ENCODE data around the gene HSCB.
"Not testable (repeated sequence)": the region's sequence is repeated elsewhere in the genome, so short reads cannot be mapped to it uniquely, and the experiment has no call there.

The HSCB gene

DNA sequence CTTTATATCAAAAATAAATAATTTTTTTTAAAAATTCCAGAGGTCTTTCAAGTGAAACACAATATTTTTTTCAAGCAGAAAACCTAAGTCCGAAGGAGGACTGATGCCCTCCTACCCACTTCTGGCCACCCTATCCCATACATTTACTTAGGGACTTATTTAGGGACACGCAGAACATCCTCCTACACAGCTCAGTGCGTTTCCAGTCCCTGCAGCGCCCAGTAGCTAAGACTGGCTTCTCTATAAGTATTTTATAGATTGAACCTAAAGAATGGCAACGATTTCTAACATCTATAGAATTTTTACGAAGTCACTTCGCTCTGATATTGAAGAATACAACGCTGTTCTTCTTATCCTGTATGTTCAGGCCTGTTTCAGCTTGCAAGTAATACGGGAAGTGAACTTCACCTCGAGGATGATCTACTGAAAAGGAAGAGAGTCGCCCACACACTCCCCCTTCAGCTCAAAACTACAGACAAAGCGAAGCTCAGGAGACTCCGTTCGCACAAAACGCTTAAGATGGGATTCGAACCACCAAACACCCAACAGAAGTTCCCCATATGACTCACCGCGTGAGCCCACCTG, 547 bp upstream of the HSCB start:
- no peak for DNase-seq (ENCODE audit: low spot score)

DNA sequence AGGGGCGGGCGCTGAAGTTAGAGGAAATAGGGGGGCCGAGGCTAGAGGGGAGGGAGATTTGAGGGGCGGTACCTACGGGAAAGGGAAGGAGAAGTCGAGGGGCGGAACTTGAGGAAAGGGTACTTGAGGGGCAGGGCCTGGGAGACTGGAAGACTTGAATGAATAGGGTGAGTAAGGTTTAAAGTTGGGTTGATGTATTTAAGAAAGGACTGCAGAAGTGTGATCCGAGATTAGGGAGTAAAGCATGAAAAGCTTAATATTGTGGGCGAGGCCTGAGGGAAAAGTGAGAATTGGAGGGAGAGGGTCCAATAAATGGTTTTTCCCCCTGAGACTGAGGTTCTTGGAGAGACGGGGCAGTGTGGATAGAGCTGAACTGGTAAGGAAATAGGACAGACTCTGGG, 723 bp downstream of the HSCB start:
- DNase-seq (ENCODE audit: low spot score), result no peak

DNA sequence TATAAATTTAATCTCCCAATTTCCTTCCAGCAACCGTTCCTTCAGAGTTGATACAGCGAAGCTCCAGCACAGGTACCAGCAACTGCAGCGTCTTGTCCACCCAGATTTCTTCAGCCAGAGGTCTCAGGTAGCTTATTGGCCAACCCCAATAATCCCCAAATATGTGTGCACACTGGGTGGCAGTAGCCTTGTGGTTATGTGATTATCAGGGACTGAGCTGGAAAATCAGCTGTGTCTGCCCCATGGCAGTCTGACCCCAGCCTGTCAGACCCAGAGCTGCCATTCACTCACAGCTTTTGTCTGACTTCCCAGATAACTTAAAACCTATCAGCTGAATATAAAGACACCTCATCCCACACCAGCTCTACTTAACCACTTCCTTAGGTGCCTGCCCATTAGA, 2.0 kb downstream of the HSCB start:
- DNase-seq (ENCODE audit: low spot score), result no peak

DNA sequence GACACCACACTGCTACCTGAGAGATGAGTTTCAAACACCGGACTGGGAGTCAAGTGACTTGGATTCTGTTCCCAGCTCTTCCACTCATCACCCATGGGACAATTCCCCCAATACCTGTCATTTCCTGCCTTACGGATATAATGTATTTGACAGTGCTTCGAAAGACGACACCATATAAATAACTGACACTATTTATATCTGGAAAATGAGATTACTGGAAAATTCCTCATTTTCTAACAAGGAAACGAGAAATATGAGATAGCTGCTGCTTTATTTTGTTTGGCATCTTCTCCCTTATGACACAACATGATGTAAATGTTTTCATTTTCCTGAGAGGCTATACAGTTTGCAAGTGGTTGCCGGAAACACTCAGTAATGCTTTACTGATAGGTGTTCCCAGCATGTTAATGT, 8.6 kb downstream of the HSCB start:
- DNase-seq (ENCODE audit: low spot score), result no peak

DNA sequence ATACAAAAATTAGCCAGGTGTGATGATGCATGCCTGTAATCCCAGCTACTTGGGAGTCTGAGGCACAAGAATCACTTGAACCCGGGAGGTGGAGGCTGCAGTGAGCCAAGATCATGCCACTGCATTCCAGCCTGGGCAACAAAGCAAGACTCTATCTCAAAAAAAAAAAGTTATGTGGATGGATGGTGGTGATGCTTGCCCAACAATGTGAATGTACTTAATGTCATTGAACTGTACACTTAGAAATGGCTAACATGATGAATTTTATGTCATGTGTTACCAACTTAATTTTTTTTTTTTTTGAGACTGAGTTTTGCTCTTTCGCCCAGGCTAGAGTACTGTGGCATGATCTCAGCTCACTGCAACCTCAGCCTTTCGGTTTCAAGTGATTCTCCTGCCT, 12.7 kb downstream of the HSCB start:
- DNase-seq (ENCODE audit: low spot score), result not testable (repeated sequence)

DNA sequence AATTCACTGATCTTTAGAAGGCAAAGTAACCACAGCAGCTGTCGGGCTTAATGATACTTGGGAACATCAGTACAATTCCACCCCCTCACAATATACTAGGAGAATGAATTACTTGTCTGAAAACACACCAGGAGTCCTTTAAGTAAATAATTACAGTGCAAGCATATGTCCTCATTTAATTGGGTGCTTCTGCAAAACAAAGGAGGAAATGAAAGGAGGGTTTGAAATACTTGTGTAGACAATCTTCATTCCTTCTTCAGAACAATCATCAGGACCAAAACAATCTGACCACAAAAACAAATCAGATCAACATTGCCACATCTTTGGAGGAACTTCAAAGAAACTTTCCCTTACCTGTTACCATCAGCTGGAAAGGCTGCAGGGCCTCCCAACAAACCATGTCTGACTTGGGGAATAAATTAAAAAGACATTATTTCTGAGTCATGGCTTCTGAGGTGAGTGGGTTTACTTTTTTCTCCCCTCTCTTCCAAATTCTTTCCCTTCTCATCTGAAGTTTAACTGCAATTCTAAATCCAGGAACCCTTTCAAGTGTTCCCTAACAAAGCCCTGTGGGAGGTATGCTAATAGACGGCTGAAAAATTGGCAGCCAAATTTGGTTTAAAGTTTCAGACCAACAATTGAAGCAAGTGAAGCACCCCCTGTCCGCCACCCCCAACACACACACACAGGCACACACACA, 18.2 kb downstream of the HSCB start:
- DNase-seq (ENCODE audit: low spot score), result no peak

DNA sequence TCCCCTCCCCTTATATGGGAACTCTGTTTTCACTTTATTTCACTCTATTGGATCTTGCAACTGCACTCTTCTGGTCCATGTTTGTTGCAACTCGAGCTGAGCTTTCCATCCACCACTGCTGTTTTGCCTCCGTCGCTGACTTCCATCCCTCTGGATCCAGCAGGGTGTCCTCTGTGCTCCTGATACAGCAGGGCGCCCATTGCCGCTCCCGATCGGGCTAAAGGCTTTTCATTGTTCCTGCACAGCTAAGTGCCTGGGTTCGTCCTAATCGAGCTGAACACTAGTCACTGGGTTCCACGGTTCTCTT, 19.6 kb downstream of the HSCB start:
- no peak for DNase-seq (ENCODE audit: low spot score)

DNA sequence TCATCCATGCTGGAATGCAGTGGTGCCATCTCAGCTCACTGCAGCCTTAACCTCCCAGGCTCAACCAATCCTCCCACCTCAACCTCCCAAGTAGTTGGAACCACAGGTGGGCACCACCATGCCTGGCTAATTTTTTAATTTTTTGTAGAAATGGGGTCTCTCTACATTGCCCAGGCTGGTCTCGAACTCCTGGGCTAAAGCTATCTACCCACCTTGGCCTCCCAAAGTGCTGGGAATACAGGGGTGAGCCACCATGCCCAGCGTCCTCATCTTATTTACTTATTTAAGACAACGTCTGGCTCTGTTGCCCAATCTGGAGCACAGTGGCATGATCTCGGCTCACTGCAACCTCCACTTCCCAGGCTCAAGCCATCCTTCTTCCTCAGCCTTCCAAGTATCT, 20.2 kb downstream of the HSCB start:
- DNase-seq (ENCODE audit: low spot score), result not testable (repeated sequence)

DNA sequence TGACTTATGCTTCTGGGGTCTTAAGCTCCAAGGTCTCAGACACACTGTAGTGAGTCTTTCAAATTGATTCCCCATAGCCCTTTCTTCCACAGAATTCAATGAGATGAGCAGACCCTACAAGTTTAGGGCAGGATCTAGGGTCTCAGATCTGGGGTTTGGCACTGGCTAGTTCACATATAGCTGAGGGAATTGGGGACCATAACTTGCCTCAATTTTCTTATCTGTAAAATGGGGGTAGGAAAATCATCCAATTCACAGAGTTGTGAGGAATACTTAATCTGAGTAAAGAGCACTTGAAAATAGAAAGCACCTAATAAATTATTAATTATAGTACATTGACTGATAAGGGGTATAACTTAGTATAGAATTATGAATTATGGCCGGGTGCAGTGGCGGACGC, 24.8 kb downstream of the HSCB start:
- no peak for DNase-seq (ENCODE audit: low spot score)

DNA sequence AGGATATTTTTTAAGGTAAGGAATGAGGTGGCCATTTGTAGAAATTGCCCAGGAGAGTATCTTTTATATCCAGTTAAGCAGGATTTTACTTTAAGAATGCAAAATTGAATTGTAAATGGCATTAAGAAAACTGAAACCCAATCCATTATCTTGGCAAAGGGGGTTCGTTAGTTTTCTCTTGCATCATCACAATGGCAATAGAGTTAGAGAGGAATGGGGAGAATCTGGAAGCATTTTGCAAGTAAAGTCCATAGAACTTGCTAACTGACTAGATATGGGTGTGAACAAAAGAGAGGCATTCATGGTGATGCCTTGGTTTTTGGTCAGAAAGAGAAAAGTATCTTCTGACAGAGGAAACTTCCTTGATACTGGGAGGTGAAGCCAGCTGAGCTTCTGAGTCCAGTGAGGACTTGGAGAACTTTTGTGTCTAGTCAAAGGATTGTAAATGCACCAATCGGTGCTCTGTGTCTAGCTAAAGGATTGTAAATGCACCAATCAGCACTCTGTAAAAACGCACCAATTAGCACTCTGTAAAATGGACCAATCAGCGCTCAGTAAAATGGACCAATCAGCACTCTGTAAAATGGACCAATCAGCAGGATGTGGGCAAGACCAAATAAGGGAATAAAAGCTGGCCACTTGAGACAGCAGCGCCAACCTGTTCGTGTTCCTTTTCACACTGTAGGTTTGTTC, 27.0 kb downstream of the HSCB start:
- no peak for DNase-seq (ENCODE audit: low spot score)

DNA sequence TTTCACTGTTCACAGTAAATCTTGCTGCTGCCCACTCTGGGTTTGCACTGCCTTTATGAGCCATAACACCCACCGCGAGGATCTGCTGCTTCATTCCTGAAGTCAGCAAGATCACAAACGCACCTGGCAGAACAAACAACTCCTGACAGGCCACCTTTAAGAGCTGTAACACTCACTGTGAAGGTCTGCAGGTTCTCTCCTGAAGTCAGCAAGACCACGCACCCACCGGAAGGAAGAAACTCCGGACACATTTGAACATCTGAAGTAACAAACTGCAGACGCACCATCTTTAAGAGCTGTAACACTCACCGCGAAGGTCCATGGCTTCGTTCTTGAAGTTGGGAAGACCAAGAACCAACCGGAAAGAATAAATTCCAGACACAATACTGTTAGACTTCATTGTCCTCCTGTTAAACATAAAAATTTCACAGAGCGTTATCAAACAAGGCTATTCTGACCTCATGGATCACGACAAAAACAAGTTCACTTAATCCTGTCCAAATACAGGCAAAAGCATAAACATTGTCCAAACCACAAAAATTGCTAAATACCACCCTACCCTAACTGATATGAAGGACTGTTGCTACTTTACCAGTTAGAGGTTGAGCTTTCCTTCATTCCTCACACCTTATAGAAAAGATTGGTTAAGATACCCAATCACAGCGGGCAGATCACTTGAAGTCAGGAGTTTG, 27.7 kb downstream of the HSCB start:
- no peak for DNase-seq (ENCODE audit: low spot score)

DNA sequence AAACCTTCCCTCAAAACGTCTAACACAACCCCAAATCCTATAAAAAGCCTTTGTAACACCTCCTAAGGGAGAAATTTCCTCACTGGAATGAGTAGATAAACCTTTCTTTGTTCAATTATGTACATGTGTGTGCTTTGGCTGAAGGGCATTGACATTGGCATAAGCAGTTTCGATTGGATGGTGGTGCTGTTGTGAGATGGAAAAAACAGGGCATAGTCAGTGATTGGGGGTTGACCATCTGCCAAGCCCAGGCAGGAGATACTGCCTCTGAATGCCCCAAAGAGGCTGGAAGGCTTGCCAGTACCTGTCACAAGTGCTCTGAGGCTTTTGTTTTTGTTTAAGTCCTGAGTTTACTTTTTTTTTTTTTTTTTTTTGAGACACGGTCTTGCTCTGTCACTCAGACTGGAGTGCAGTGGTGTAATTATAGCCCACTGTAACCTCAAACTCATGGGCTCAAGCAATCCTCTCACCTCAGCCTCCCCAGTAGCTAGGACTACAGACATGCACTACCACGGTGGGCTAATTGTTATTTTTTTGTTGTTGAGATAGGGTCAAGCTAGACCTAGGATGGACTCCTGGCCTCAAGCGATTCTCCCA, 29.5 kb downstream of the HSCB start:
- no peak for DNase-seq (ENCODE audit: low spot score)

DNA sequence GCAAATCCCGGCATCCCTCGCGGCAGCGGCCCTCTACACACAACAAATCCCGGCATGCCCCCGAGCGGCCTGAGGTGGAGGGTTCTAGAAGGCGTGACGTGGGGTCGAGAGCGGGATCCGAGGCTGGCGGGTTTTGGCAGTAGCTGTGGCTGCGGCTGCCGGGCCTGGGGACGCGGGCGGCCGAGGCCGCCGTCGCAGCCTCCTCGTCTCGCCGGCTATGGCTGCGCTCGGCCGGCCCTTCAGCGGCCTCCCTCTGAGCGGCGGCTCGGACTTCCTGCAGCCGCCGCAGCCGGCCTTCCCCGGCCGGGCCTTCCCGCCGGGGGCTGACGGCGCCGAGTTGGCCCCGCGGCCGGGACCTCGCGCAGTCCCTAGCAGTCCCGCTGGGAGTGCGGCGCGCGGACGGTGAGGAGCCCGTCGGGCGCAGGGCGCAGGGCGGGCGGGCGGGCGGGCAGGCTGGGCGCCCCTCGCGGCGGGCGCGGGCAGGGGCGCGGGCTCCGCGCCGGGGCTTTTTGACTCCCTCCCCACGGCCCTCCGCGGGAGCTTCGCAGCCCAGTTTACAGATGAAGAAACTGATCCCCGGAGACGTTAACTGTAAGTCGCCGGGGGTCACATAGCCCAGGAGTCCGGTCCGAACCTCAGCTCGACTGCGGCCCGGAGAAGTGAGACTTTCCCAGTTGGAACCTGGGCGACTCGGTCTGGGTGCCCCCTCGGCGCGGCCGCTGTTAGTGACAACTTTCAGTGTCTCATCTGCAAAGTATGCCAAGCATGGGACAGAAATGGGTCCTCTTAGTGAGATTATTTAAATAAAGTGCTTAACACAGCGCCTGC, 31.0 kb downstream of the HSCB start, which contains the start of gene CCDC117:
Gene CCDC117 (plus strand): TSS at position 63 of the 828 bp plus-strand sequence. CDS start 155 bp downstream, at position 218.
- DNase-seq (ENCODE audit: low spot score), result peak; percentile 97

DNA sequence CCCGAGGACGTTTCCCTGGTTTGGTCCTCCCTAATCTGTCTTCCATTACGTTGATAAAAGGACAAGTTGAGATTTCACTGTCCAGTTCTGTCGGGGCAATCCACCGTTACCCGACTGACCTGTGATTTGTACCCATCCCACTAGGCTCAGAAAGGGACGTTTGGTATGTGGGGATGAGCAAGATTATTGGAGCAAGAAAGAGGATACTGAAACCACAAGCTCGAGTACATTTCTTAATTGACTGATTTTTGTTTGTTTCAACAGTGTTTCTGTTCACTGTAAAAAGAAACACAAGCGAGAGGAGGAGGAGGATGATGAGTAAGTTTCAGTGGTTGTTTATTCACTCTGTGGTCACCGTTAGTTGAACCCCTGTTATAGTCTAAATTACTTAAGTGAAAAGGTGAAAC, 31.6 kb downstream of the HSCB start:
- no peak for DNase-seq (ENCODE audit: low spot score)

DNA sequence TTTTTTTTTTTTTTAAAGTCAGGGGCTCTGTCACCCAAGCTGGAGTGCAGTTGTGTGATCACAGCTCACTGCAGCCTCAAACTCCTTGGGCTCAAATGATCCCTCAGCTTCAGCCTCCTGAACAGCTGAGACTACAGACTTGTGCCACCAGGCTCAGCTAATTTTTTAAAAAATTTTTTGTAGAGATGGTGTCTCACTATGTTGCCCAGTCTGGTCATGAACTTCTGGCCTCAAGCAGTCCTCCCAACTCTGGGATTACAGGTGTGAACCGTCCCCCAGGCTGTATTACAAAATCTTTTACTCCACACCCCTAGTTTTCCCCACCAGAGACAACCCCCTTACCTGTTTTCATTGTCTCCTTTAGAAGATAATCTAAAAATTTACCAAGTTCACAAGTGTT, 32.5 kb downstream of the HSCB start:
- DNase-seq (ENCODE audit: low spot score), result no peak

DNA sequence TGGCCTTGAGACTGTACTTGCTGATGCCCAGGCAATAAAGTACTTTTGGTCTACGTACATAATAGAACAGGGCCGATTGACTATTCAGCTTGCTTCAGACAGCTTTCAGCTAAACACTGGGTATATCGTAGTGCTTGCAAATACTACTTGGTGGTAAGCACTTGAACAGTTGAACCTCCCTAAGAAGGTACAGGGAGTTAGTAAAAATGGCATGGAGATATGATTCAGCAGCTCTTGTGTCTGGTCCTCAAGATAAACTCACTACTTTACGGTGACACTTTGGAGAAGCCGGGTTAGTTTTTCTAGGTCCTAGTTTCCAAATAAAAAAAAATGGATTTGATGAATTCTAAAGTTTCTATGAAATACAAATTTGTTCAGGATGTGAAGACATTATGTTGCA, 38.0 kb downstream of the HSCB start:
- no peak for DNase-seq (ENCODE audit: low spot score)

DNA sequence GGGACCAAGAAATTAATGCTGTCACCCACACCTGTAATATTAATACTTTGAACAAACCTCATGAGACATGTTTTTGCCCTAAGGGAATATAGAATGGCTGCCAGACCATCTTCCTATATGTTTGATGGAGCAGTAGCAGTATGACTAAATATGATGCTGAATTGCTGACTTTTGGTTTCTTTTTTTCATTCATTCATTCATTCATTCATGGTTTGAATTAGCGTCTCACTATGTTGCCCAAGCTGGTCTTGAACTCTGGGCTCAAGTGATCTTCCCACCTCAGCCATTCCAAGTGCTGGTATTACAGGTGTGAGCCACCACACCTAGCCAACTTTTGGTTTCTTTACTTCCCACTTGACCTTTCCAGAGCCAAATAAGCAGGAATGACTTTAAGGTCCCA, 38.5 kb downstream of the HSCB start:
- no peak for DNase-seq (ENCODE audit: low spot score)

DNA sequence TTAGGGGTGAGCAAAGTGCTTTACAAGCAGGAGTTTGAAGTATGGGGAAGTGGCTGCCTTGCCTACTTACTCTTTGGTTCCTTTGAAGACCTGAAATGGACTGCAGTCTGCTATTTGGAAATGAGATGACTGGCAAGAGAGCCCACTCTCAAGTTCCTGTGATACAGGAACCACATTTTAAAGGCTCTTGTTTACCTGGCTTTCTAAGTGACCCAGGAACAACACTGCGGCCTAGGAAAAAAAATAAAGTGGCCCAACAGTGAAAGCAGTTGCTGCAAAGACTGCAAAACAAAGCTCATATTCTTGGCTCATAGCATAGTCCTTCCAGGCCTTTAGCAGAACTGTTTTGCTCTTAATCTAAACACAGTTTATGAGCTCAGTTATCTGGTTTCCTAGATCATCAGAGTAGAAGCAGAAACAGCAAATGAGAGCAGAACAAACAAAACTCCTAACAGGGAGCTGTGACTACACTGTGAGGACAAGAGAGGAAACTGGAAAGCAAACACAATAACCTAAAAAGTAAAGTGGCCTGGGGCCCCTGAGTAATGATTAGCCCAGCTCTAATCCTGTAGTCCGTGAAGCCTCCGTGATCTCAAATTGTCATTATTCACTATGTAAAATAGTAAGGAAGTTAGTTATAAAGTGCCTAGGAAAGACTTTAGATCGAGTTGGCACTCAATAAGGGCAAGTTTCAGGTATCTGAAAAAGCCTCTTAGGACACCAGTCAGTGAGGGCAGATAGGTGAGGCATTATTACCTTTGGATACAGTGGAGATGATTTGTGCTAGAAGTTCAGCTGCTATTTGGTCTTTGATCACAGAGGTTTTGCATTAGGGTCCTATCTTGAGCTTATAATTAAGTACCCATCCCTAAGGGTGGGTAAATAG, 42.2 kb downstream of the HSCB start:
- no peak for DNase-seq (ENCODE audit: low spot score)

DNA sequence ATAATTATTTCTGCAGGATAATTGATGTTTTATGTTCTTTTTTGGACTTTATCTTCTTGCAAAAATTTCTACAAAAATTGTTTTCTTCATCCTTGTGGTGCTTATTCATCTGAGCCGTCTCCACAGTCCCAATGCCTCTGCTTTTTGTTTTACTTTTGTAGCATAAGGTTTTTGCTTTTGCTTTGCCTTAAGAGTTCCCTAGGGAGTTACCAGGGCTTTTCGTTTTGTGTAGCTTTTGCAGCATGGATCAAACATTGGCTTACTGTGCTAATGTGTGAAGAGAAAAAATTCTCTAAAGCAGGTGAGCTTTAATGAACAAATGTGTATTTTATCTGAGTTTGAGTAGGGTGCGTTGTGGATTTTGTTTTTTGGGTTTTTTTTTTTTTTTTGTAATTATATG, 46.8 kb downstream of the HSCB start:
- no peak for DNase-seq (ENCODE audit: low spot score)

DNA sequence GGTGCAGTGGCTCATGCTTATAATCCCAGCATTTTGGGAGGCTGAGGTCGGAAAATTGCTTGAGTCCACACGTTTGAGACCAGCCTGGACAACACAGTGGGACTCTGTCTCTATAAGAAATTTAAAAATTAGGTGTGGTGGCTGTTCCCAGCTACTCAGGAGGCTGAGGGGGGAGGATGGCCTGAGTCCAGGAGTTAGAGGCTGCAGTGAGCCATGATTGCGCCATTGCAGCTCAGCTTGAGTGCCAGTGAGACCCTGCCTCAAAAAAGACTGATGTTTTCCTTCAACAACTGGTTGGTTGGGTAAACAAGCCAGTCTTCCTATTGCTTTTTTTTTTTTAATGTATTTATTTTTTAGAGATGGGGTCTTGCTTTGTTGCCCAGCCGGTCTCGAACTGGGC, 49.3 kb downstream of the HSCB start:
- no peak for DNase-seq (ENCODE audit: low spot score)
